Neural progenitor cell (in vitro differentiated cells): ENCODE measurements around the gene B4GALT5. TPM values are rescaled to one million over a fixed set of nuclear protein-coding genes. Genes with fewer than 3 reads are reported as not detected.

Experiments used
- DNase-seq: peaks from one replicate; pipeline ENCODE4 v3.0.0-alpha.2; 2016; ENCODE audit warnings: low spot score
- H2AFZ ChIP-seq: fragments of 200-600 bp; sonication (generic); replicated peaks from 2 replicates; pipeline ENCODE4 v1.6.1; 2016; ENCODE audit warnings: antibody characterized with exemption
- H3F3A ChIP-seq: fragments of 200-600 bp; sonication (generic); 2 replicates; pipeline ENCODE4 v1.6.1; 2016; ENCODE audit warnings: antibody characterized with exemption, low read depth
- H3K27ac ChIP-seq: fragments of 200-600 bp; sonication (generic); 2 replicates; pipeline ENCODE4 v1.5.1; 2016; ENCODE audit warnings: mild to moderate bottlenecking
- H3K27me3 ChIP-seq: fragments of 200-600 bp; sonication (generic); 2 replicates; pipeline ENCODE4 v1.6.1; 2016; ENCODE audit warnings: mild to moderate bottlenecking, moderate library complexity
- H3K36me3 ChIP-seq: fragments of 200-600 bp; sonication (generic); 2 replicates; pipeline ENCODE4 v1.5.1; 2016
- H3K4me1 ChIP-seq: fragments of 200-600 bp; sonication (generic); 2 replicates; pipeline ENCODE4 v1.6.1; 2016; ENCODE audit warnings: mixed run types
- H3K4me2 ChIP-seq: fragments of 200-600 bp; sonication (generic); 2 replicates; pipeline ENCODE4 v1.6.1; 2016
- H3K4me3 ChIP-seq: fragments of 200-600 bp; sonication (generic); 2 replicates; pipeline ENCODE4 v1.5.1; 2016
- H3K79me2 ChIP-seq: fragments of 200-600 bp; sonication (generic); 2 replicates; pipeline ENCODE4 v1.6.1; 2016; ENCODE audit warnings: low read depth
- H3K9ac ChIP-seq: fragments of 200-600 bp; sonication (generic); 2 replicates; pipeline ENCODE4 v1.6.1; 2016
- H3K9me3 ChIP-seq: fragments of 200-600 bp; sonication (generic); 2 replicates; pipeline ENCODE4 v1.5.1; 2016; ENCODE audit warnings: low read depth
- H4K20me1 ChIP-seq: fragments of 200-600 bp; sonication (generic); 2 replicates; pipeline ENCODE4 v1.6.1; 2016; ENCODE audit warnings: low read depth
- H3K27ac Mint-ChIP-seq: 3 replicates; pipeline ENCODE4 v1.8.0; 2021; ENCODE audit warnings: mixed read lengths
- H3K27me3 Mint-ChIP-seq: 2 replicates; pipeline ENCODE4 v1.8.0; 2022; ENCODE audit warnings: low read depth, mild to moderate bottlenecking, inconsistent platforms, moderate library complexity, mixed read lengths; ENCODE audit not compliant: insufficient read depth
- H3K36me3 Mint-ChIP-seq: 3 replicates; pipeline ENCODE4 v1.8.0; 2021; ENCODE audit warnings: mixed read lengths
- H3K4me1 Mint-ChIP-seq: 3 replicates; pipeline ENCODE4 v1.8.0; 2021; ENCODE audit warnings: mixed read lengths
- H3K4me3 Mint-ChIP-seq: 3 replicates; pipeline ENCODE4 v1.8.0; 2021; ENCODE audit warnings: mild to moderate bottlenecking, moderate library complexity, mixed read lengths
- H3K9me3 Mint-ChIP-seq: 3 replicates; pipeline ENCODE4 v1.8.0; 2020; ENCODE audit warnings: mixed read lengths
- EZH2 ChIP-seq: fragments of 200-600 bp; sonication (generic); IDR thresholded peaks from 2 replicates; pipeline ENCODE4 v1.6.1; 2017; ENCODE audit warnings: antibody characterized with exemption, mild to moderate bottlenecking, moderate library complexity
- EZH2phosphoT487 ChIP-seq: fragments of 200-600 bp; sonication (generic); IDR thresholded peaks from 2 replicates; pipeline ENCODE4 v1.6.1; 2017; ENCODE audit warnings: antibody characterized with exemption
- total RNA-seq: library from RNA; depleted of rRNA; stranded (reverse); fragments of >200 nt; gene quantifications from 2 replicates; pipeline ENCODE4 v1.2.3, GENCODE V29; 2015; ENCODE audit warnings: low replicate concordance
- TF ChIP-seq, protein P1 (sequence below): fragments of 200-600 bp; sonication (generic); IDR thresholded peaks from 2 replicates; pipeline ENCODE4 v1.5.1; 2017; ENCODE audit warnings: antibody characterized with exemption, mild to moderate bottlenecking

Gene B4GALT5
- total RNA-seq, 1 donor from 2014 or later, result 60.1 TPM

DNA sequence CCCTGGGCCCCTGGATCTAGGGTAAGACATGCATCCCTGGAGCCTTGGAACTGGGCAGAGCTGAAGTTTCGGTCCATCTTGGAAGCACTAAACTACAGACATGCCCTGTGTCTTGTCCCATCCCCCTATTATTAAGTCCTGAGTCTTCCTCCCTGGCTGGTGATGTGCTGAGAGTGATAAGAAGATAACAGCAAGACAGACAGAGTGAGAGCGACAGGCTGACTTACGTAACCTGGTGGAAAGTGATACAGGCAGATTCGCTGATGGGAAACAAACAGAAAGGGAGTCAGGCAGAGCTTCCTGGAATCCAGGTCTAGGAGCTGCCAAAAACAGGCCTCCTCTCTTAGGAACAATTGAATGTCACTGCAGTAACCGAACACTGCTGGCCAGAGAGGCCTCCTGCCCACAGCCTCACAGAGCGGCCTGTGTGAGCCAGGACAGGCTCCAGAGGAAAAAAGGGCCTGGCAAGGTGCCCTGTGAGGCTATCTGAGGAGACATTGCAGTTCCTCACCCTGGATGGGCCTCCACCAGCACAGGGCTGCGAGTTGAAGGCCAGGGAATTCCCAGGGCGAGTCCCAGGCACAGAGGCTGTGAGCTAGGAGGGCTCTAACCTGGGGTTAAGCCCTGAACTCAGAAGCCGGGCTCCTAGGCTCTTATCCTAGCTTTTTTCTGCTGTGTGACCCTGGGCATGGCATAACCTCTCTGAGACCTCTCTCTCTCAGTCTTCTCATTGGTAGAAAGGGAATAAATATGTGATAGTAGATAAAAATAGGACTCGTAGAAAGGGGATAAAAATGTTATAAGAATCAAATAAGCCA, 34.2 kb upstream of the B4GALT5 start:
- no peaks in the 10 kb centered on the region for H3K27me3 ChIP-seq
- H3K36me3 ChIP-seq, result no peaks in the 10 kb centered on the region
- peaks cover 7% of the 10 kb centered on the region for H3F3A ChIP-seq
- H3K27ac ChIP-seq, result peak overlapping the region; percentile 74
- peak overlapping the region; percentile 43 for H3K9ac ChIP-seq
- Mint-ChIP-seq H3K27me3 (peaks cover 3% of the 10 kb centered on the region), H3K9me3 (no peaks in the 10 kb centered on the region), H3K36me3 (no peaks in the 10 kb centered on the region), H3K27ac (no peak overlapping the region), H3K4me3 (no peak overlapping the region), H3K4me1 (peaks cover 7% of the 10 kb centered on the region)
- H3K4me3 ChIP-seq, result no peak overlapping the region
- peaks cover 6% of the 10 kb centered on the region for H3K4me1 ChIP-seq
- no peak overlapping the region for H3K4me2 ChIP-seq
- DNase-seq, result no peak
- H2AFZ ChIP-seq, result peak overlapping the region; percentile 98
- no peaks in the 10 kb centered on the region for H3K9me3 ChIP-seq
- TF ChIP-seq EZH2phosphoT487, result no peak
- TF ChIP-seq EZH2, result no peak
- TF ChIP-seq, protein P1, sequence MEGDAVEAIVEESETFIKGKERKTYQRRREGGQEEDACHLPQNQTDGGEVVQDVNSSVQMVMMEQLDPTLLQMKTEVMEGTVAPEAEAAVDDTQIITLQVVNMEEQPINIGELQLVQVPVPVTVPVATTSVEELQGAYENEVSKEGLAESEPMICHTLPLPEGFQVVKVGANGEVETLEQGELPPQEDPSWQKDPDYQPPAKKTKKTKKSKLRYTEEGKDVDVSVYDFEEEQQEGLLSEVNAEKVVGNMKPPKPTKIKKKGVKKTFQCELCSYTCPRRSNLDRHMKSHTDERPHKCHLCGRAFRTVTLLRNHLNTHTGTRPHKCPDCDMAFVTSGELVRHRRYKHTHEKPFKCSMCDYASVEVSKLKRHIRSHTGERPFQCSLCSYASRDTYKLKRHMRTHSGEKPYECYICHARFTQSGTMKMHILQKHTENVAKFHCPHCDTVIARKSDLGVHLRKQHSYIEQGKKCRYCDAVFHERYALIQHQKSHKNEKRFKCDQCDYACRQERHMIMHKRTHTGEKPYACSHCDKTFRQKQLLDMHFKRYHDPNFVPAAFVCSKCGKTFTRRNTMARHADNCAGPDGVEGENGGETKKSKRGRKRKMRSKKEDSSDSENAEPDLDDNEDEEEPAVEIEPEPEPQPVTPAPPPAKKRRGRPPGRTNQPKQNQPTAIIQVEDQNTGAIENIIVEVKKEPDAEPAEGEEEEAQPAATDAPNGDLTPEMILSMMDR, result no peak
- H4K20me1 ChIP-seq, result no peaks in the 10 kb centered on the region
- no peaks in the 10 kb centered on the region for H3K79me2 ChIP-seq

DNA sequence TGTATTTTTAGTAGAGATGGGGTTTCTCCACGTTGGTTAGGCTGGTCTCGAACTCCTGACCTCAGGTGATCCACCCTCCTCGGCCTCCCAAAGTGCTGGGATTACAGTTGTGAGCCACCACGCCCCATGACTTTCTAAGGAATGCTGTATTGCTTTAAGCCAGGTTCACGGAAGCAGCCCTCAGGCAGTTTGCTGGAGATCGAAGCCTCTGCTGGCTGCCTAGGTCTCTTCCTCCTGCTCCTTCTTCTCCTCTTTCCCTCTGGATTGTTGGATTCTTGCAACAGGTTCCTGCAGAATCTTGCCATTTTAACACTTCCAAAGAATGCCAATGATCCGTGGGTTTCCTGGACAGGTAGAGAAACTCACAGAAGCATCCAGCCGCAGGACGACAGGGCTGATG, 29.3 kb upstream of the B4GALT5 start:
- Mint-ChIP-seq H3K27ac (peak overlapping the region; percentile 90), H3K4me3 (no peak overlapping the region), H3K9me3 (no peaks in the 10 kb centered on the region), H3K36me3 (no peaks in the 10 kb centered on the region), H3K4me1 (peaks cover 17% of the 10 kb centered on the region), H3K27me3 (peaks cover 6% of the 10 kb centered on the region)
- H4K20me1 ChIP-seq, result no peaks in the 10 kb centered on the region
- H2AFZ ChIP-seq, result peak overlapping the region; percentile 47
- TF ChIP-seq EZH2phosphoT487, result no peak
- TF ChIP-seq EZH2, result no peak
- no peaks in the 10 kb centered on the region for H3K79me2 ChIP-seq
- H3F3A ChIP-seq, result peaks cover 17% of the 10 kb centered on the region
- no peak overlapping the region for H3K9ac ChIP-seq
- H3K27me3 ChIP-seq, result no peaks in the 10 kb centered on the region
- no peaks in the 10 kb centered on the region for H3K9me3 ChIP-seq
- no peak overlapping the region for H3K27ac ChIP-seq
- no peaks in the 10 kb centered on the region for H3K36me3 ChIP-seq
- H3K4me3 ChIP-seq, result no peak overlapping the region
- H3K4me2 ChIP-seq, result no peak overlapping the region
- no peak for DNase-seq
- peaks cover 14% of the 10 kb centered on the region for H3K4me1 ChIP-seq

DNA sequence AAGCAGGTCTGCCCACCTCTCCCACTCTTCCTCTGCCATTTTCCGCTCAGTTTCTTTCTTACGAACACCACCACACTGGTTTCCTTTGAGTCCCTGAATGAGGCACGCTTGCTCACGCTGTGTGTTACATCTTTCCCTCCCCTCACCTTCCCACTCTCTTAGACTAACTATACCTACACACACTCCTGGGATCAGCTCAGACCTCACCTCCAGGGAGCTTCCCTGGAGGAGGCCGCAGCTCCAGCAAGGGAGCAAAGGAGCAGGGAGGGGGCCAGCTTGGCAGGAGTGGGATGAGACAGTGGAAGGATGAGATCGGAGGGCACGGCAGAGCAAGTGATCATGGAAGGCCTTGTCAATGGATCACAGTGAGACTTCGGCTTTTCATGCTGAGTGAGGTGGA, 28.3 kb upstream of the B4GALT5 start:
- no peaks in the 10 kb centered on the region for H3K36me3 ChIP-seq
- H3K4me1 ChIP-seq, result peaks cover 10% of the 10 kb centered on the region
- H3K9me3 ChIP-seq, result no peaks in the 10 kb centered on the region
- peak overlapping the region; percentile 98 for H2AFZ ChIP-seq
- H3K9ac ChIP-seq, result no peak overlapping the region
- H3K4me3 Mint-ChIP-seq, result no peak overlapping the region
- peaks cover 17% of the 10 kb centered on the region for H3K4me1 Mint-ChIP-seq
- DNase-seq, result no peak
- no peaks in the 10 kb centered on the region for H4K20me1 ChIP-seq
- H3K79me2 ChIP-seq, result no peaks in the 10 kb centered on the region
- TF ChIP-seq, protein P1, result no peak
- no peak for TF ChIP-seq EZH2phosphoT487
- no peak for TF ChIP-seq EZH2
- H3K27ac ChIP-seq, result peak overlapping the region; percentile 13
- no peaks in the 10 kb centered on the region for H3K9me3 Mint-ChIP-seq
- peak overlapping the region; percentile 35 for H3K4me2 ChIP-seq
- H3F3A ChIP-seq, result peaks cover 15% of the 10 kb centered on the region
- peak overlapping the region; percentile 35 for H3K27ac Mint-ChIP-seq
- no peaks in the 10 kb centered on the region for H3K36me3 Mint-ChIP-seq
- H3K27me3 ChIP-seq, result no peaks in the 10 kb centered on the region
- peaks cover 6% of the 10 kb centered on the region for H3K27me3 Mint-ChIP-seq
- H3K4me3 ChIP-seq, result no peak overlapping the region

DNA sequence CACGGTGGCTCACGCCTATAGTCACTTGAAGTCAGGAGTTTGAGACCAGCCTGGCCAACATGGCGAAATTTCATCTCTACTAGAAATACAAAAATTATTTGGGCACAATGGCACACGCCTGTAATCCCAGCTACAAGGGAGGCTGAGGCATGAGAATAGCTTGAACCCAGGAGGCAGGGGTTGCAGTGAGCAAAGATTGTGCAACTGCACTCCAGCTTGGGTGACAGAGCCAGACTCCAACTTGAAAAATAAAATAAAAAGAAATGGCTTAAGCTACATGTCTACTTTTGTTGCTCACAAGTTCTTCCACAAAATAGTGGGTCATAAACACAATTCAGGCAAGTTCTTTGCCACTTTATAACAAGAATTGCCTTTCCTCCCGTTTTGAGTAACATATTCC, 27.1 kb upstream of the B4GALT5 start:
- H3K4me1 Mint-ChIP-seq, result peaks cover 17% of the 10 kb centered on the region
- peaks cover 10% of the 10 kb centered on the region for H3K4me1 ChIP-seq
- TF ChIP-seq EZH2, result no peak
- TF ChIP-seq EZH2phosphoT487, result no peak
- TF ChIP-seq, protein P1, result no peak
- H3F3A ChIP-seq, result peaks cover 15% of the 10 kb centered on the region
- H3K79me2 ChIP-seq, result no peaks in the 10 kb centered on the region
- peaks cover 9% of the 10 kb centered on the region for H3K27me3 Mint-ChIP-seq
- H3K27ac Mint-ChIP-seq, result no peak overlapping the region
- no peak overlapping the region for H3K4me3 ChIP-seq
- no peak for DNase-seq
- H3K9me3 Mint-ChIP-seq, result no peaks in the 10 kb centered on the region
- no peak overlapping the region for H3K27ac ChIP-seq
- no peaks in the 10 kb centered on the region for H3K36me3 ChIP-seq
- H3K4me2 ChIP-seq, result no peak overlapping the region
- no peaks in the 10 kb centered on the region for H4K20me1 ChIP-seq
- peak overlapping the region; percentile 42 for H2AFZ ChIP-seq
- H3K9me3 ChIP-seq, result no peaks in the 10 kb centered on the region
- H3K36me3 Mint-ChIP-seq, result no peaks in the 10 kb centered on the region
- no peak overlapping the region for H3K9ac ChIP-seq
- no peaks in the 10 kb centered on the region for H3K27me3 ChIP-seq
- H3K4me3 Mint-ChIP-seq, result no peak overlapping the region
